Adipocyte (in vitro differentiated cells): ENCODE results near the gene NELL1.

ENCODE experiments used
- DNase-seq: peaks from one replicate; pipeline ENCODE4 v3.0.0-alpha.2; 2015; ENCODE audit warnings: low read depth
- H3K27me3 ChIP-seq: replicated peaks from 2 replicates; pipeline ENCODE4 v1.7.0; 2013; ENCODE audit warnings: mild to moderate bottlenecking, low read length, moderate library complexity; ENCODE audit not compliant: control insufficient read depth, insufficient read depth
- H3K36me3 ChIP-seq: 2 replicates; pipeline ENCODE4 v1.7.0; 2013; ENCODE audit warnings: low read length, mild to moderate bottlenecking, moderate library complexity; ENCODE audit not compliant: control insufficient read depth, insufficient read depth, severe bottlenecking
- H3K4me1 ChIP-seq: 2 replicates; pipeline ENCODE4 v1.7.0; 2013; ENCODE audit warnings: mild to moderate bottlenecking, low read length, moderate library complexity; ENCODE audit not compliant: control insufficient read depth, insufficient read depth
- H3K4me3 ChIP-seq: 2 replicates; pipeline ENCODE4 v1.7.0; 2013; ENCODE audit warnings: mild to moderate bottlenecking, low read length, moderate library complexity
- H3K9ac ChIP-seq: 2 replicates; pipeline ENCODE4 v1.7.0; 2013; ENCODE audit warnings: mild to moderate bottlenecking, low read length, moderate library complexity
- H3K9me3 ChIP-seq: 2 replicates; pipeline ENCODE4 v1.7.0; 2013; ENCODE audit warnings: mild to moderate bottlenecking, low read length, moderate library complexity; ENCODE audit not compliant: control insufficient read depth

Gene NELL1

DNA sequence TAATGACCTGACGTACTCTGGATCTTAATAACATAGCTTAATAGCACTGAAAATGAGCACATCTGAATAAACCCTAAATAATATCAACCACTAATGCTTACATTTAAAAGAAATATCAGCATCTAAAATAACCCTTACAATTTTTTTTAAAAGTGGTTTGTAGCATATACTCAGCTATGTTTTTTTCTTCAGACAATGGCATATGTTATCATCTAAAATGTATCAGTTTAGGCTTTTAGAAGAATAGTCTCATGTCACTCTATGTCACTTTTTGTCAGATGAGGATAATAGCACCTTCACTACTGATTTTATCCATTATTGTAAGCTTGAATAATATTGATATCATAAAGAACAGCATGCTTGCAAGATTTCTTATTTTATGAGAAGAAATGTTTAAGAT lies 868.6 kb downstream of the NELL1 start:
- H3K4me3 ChIP-seq, result no peak overlapping the region
- no peak for DNase-seq
- no peaks in the 10 kb centered on the region for H3K27me3 ChIP-seq

DNA sequence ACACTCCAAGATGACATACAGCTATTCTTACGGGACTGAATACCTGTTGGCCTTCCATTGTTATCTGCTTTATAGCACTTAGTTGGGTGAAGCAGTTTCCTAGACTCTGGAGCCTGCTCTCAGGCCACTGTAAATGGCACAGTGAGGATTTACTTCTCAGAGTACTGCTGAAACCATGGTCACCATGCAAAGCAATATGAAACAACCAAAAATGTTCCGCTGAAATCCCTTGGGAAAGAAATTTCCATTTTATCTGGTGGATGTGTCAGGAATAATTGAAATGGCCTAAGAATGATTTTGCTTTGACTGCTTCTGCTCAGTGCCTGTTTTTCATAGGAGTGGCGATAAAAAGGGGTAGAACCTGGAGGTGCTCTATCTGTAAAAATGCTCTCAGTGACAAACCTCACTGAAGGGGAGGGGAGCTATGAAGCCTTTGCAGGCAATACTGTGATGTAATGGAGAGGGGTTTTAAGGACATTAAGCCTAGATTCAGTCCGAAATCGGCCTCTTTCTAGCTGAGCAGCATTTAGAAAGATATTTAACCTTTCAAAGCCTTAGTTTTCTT lies 871.9 kb downstream of the NELL1 start:
- Histone ChIP-seq H3K9me3 (no peaks in the 10 kb centered on the region), H3K9ac (no peak overlapping the region), H3K4me1 (no peaks in the 10 kb centered on the region), H3K27me3 (no peaks in the 10 kb centered on the region), H3K4me3 (no peak overlapping the region), H3K36me3 (no peaks in the 10 kb centered on the region)
- no peak for DNase-seq

More for the DNA sequence above, 868.6 kb downstream of the NELL1 start:
- H3K4me1 ChIP-seq, result no peaks in the 10 kb centered on the region
- H3K9ac ChIP-seq, result no peak overlapping the region
- H3K9me3 ChIP-seq, result no peaks in the 10 kb centered on the region
- no peaks in the 10 kb centered on the region for H3K36me3 ChIP-seq

DNA sequence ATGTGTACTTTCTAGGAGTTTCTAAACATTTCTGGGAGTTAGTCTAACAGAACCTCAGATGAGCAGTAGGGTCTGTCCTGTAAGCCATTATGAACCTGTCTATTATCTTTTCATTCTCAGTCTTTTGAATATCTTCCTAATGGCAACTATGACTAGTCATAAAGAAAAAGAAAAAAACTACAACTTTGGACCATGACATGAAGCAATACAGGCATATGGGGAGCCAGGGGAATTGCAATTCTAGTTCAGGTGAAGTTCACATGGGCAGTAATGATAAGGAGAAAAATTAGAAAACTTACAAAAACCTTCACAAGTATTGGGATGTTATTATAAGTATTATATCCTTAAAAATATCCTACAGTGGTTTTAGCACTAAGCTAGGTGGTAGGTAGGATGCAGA lies 874.5 kb downstream of the NELL1 start:
- DNase-seq, result no peak
- Histone ChIP-seq H3K9me3 (no peaks in the 10 kb centered on the region), H3K4me1 (no peaks in the 10 kb centered on the region), H3K9ac (no peak overlapping the region), H3K4me3 (no peak overlapping the region), H3K27me3 (no peaks in the 10 kb centered on the region), H3K36me3 (no peaks in the 10 kb centered on the region)

DNA sequence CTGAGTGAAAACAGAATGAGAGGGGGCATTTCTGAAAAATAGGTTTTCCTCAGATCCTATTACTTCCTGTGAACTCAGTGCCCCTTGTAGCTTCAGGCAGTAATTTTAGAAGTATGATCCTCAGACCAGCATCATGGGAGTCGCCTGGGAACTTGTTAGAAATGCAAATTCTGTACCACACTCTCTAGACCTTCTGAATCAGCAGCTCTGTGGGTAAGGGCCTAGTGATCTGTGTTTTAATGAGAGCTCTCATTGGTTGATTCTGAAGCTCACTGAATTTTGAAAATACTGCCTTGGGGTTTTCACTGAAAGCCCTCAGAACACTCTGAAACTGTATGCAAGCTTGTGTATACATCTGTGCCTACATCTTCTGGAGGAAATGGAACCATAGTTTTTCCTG lies 876.3 kb downstream of the NELL1 start:
- Histone ChIP-seq H3K9ac (no peak overlapping the region), H3K27me3 (no peaks in the 10 kb centered on the region), H3K36me3 (no peaks in the 10 kb centered on the region), H3K4me1 (no peaks in the 10 kb centered on the region), H3K4me3 (no peak overlapping the region), H3K9me3 (no peaks in the 10 kb centered on the region)
- no peak for DNase-seq

DNA sequence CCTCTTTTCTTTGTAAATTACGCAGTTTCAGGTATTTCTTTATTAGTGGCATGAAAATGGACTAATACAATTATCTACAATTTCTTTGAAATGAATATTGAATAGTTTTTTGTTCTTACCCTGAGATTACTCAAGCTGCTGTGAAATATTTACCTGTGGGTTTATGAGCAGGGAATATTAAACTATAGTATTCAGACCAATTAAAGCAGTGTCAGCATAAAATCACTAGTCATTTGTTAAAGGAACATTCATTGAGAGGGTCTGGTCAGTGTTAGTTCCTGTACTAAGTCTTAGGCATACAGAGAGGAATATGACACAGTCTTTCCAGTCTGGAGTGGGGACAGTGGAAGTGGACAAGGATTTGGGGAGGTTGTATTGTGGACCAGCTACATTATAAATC lies 877.3 kb downstream of the NELL1 start:
- H3K9ac ChIP-seq, result no peak overlapping the region
- no peaks in the 10 kb centered on the region for H3K9me3 ChIP-seq
- H3K36me3 ChIP-seq, result no peaks in the 10 kb centered on the region
- DNase-seq, result no peak
- no peaks in the 10 kb centered on the region for H3K4me1 ChIP-seq
- H3K27me3 ChIP-seq, result no peaks in the 10 kb centered on the region
- no peak overlapping the region for H3K4me3 ChIP-seq

DNA sequence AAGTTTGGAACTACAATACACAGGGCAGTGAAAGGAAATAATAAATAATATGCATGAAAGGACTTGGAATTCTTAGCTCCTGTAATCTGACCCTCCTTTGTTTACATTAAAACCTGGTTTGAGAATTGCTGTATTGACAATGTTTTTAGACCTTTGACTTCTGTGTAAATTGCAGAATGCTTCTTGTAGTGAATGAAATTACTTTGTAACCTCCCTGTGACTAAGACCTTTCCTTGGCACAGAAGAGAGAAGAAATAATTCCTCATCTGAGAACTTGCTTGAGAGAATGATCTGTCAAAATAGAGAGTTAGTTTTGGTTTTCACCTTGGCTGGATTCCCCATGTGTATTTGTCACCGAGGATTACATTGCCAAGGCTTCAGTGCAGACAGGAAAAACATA lies 883.5 kb downstream of the NELL1 start:
- no peaks in the 10 kb centered on the region for H3K27me3 ChIP-seq
- H3K4me3 ChIP-seq, result no peak overlapping the region
- H3K9ac ChIP-seq, result no peak overlapping the region
- no peak for DNase-seq
- H3K9me3 ChIP-seq, result no peaks in the 10 kb centered on the region
- H3K4me1 ChIP-seq, result peaks cover 14% of the 10 kb centered on the region
- H3K36me3 ChIP-seq, result no peaks in the 10 kb centered on the region

DNA sequence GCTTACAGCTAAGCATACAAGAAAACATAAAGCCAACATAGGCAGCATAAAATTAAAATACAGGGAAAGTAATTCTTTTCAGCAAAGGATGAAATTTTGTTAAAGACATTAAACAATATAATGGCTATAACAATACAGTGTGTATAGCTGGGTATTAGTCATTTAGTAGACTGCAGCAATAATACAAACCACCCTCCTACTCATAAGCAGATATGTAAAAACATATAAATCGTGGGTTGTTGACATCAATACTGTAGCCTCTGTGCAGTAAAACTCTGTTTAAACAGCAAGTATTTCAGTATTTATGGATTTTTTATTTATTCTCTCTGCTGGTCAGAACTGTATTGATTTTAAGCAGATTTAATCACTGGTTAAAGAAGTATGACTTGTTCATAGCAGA lies 884.4 kb downstream of the NELL1 start:
- H3K9ac ChIP-seq, result no peak overlapping the region
- H3K4me3 ChIP-seq, result no peak overlapping the region
- DNase-seq, result no peak
- H3K9me3 ChIP-seq, result no peaks in the 10 kb centered on the region
- H3K36me3 ChIP-seq, result no peaks in the 10 kb centered on the region
- H3K27me3 ChIP-seq, result no peaks in the 10 kb centered on the region
- H3K4me1 ChIP-seq, result peaks cover 14% of the 10 kb centered on the region

DNA sequence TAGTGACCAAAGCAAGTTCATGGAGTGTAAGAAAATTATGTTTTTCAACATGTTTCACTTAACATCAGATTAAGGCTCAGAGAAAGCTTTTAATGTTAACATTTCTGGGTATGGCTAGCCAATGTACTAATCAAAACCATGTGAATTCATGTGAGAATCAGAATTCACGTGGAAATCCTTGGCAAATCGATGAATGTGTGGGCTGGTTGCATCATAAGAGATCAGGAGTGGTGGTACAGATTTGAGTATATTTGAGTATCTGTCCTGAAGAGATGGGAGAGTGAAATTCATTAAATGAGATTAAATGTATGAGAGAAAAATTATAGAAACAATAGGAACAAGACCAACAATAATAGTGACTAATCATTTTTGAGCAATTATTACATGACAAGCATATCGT lies 884.9 kb downstream of the NELL1 start:
- Histone ChIP-seq H3K4me3 (no peak overlapping the region), H3K9ac (no peak overlapping the region), H3K27me3 (no peaks in the 10 kb centered on the region), H3K36me3 (no peaks in the 10 kb centered on the region), H3K9me3 (no peaks in the 10 kb centered on the region), H3K4me1 (peaks cover 14% of the 10 kb centered on the region)
- no peak for DNase-seq

DNA sequence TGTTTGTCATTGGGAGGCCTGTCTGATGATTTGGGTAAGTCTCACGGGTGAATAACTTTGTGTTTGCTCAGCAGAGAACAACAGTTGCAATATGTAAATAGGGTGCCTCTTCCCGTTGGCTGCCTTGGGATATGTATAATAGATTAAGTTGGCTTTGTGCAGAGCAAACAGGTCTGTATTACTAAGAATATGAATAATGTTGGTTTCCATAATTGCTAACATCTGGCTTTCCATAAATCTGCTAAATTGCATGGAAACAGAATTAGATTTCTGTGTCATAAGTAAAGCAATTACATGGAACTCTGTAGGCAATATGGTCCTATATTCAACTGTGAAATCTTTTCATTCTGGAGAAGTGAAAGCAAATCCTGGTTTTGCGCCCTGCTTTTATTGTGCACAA lies 887.5 kb downstream of the NELL1 start:
- Histone ChIP-seq H3K27me3 (no peaks in the 10 kb centered on the region), H3K4me3 (no peak overlapping the region), H3K36me3 (no peaks in the 10 kb centered on the region), H3K9me3 (no peaks in the 10 kb centered on the region), H3K9ac (no peak overlapping the region), H3K4me1 (peaks cover 14% of the 10 kb centered on the region)
- no peak for DNase-seq

DNA sequence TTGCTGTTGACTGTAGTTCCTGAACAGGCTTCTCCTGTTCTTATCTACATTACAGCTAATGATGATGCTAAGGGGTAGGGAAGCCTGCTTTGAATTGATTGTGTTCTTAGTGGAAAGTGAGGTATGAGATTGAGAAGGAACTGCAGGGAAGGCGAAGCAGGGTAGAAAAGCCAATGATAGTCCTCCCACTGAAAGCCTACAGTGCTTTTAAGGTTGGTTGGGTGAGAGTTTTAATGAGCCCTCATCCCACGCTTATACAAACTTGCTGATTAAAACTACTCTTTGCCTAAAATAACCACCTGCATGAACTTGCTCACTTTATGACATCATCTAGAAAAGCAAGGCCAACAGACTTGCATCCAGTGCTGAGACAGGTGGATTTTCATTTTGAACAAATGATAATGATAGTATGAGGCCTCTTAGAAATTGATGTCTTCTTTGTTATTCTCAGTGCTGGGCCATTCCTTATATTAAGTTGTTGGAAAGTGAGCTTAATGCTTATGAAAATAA lies 891.1 kb downstream of the NELL1 start:
- DNase-seq, result no peak
- Histone ChIP-seq H3K36me3 (no peaks in the 10 kb centered on the region), H3K4me1 (no peaks in the 10 kb centered on the region), H3K4me3 (no peak overlapping the region), H3K27me3 (no peaks in the 10 kb centered on the region), H3K9ac (no peak overlapping the region), H3K9me3 (no peaks in the 10 kb centered on the region)

DNA sequence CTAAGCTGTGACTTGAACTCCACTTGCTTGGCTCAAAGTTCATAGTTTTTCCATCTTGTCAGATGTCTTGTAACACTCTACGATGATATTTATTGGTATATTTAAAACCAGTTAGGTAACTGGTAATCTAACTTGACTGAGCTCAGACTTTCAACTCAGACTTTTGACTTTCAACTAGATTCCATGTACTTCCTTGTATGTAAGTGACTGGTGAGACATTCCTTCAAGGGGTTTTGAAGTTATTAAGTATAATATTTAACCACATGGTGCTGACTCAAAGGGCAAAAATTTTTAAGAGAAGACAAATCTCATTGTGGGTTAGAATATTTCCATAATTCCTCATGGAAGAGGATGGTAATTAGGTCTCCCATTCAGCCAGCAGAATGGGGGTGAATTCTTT lies 892.2 kb downstream of the NELL1 start:
- Histone ChIP-seq H3K9me3 (no peaks in the 10 kb centered on the region), H3K4me1 (no peaks in the 10 kb centered on the region), H3K9ac (no peak overlapping the region), H3K27me3 (no peaks in the 10 kb centered on the region), H3K4me3 (no peak overlapping the region), H3K36me3 (no peaks in the 10 kb centered on the region)
- no peak for DNase-seq

DNA sequence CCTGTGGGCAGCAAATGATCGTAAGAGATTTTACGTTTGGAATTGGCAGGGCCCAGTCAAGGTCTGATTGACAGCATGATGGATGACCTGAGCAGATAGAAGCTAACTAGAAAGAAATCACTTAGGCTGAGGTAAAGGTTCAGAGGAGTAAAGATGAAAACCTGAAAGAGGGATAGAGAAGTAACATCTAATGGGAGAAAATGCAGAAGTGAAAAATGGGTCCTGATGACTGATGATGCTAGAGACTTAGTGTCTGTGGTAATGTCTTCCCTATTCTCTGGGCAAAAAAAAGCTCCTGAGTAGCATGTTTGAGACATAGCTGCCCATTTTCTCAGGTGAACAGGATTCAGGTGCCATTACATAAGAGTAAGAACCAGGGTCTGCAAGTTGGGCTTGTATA lies 894.7 kb downstream of the NELL1 start:
- H3K4me3 ChIP-seq, result no peak overlapping the region
- no peaks in the 10 kb centered on the region for H3K36me3 ChIP-seq
- H3K9me3 ChIP-seq, result no peaks in the 10 kb centered on the region
- DNase-seq, result no peak
- no peaks in the 10 kb centered on the region for H3K27me3 ChIP-seq
- no peaks in the 10 kb centered on the region for H3K4me1 ChIP-seq
- H3K9ac ChIP-seq, result no peak overlapping the region
